GM19324 (cell line): Measurements from ENCODE around the gene PTPRH.

Experiments used
- ATAC-seq: cut with Tn5 transposase; IDR thresholded peaks from one replicate; pipeline ENCODE4 v1.9.1; 2021; ENCODE audit warnings: mild to moderate bottlenecking, moderate library complexity; ENCODE audit not compliant: unreplicated experiment, low FRiP score

PTPRH gene

GRCh38 chr19:55246462-55247451 lies 37.5 kb upstream of the PTPRH start:
- ATAC-seq, result no peak

GRCh38 chr19:55245236-55245904 lies 36.1 kb upstream of the PTPRH start:
- ATAC-seq, result no peak

GRCh38 chr19:55244004-55244680 lies 34.8 kb upstream of the PTPRH start:
- no peak for ATAC-seq

GRCh38 chr19:55242517-55242916 lies 33.2 kb upstream of the PTPRH start:
- ATAC-seq, result no peak

- ATAC-seq, result no peak
Observed at GRCh38 chr19:55241935-55242464, 32.7 kb upstream of the PTPRH start.

- ATAC-seq, result no peak
Observed at GRCh38 chr19:55241143-55241934, 32.0 kb upstream of the PTPRH start.

GRCh38 chr19:55240713-55241020 lies 31.4 kb upstream of the PTPRH start:
- ATAC-seq, result no peak

- ATAC-seq, result no peak
Observed at GRCh38 chr19:55239004-55239403, 29.7 kb upstream of the PTPRH start.

- no peak for ATAC-seq
Observed at GRCh38 chr19:55238030-55238429, 28.7 kb upstream of the PTPRH start.

- ATAC-seq, result no peak
Observed at GRCh38 chr19:55232986-55233385, 23.7 kb upstream of the PTPRH start.

- no peak for ATAC-seq
Observed at GRCh38 chr19:55232286-55232602, 22.9 kb upstream of the PTPRH start.

GRCh38 chr19:55231391-55232285 lies 22.3 kb upstream of the PTPRH start:
- no peak for ATAC-seq

- no peak for ATAC-seq
Observed at GRCh38 chr19:55230780-55231179, 21.5 kb upstream of the PTPRH start.

GRCh38 chr19:55230329-55230728 lies 21.0 kb upstream of the PTPRH start:
- no peak for ATAC-seq

GRCh38 chr19:55229789-55230182 lies 20.5 kb upstream of the PTPRH start:
- ATAC-seq, result no peak

GRCh38 chr19:55229145-55229788 lies 20.0 kb upstream of the PTPRH start:
- ATAC-seq, result no peak

GRCh38 chr19:55228403-55229031 lies 19.2 kb upstream of the PTPRH start, which contains the start of gene TMEM86B:
TSS of gene TMEM86B (minus strand) at chr19:55228763. CDS start at chr19:55228741, 22 bp downstream.
- no peak for ATAC-seq

GRCh38 chr19:55228015-55228391 lies 18.7 kb upstream of the PTPRH start:
- no peak for ATAC-seq
